Activated CD4-positive, alpha-beta T cell treated with anti-CD3 and anti-CD28 coated beads, Interleukin-2, amount 10 ng/mL, durations not matched to agents 7 days and 5 days (primary cell): ENCODE results near the gene CTNNA3. TPM values are rescaled to one million over a fixed set of nuclear protein-coding genes. Genes with fewer than 3 reads are reported as not detected.

ENCODE experiments used
- microRNA-seq: library from miRNA; unstranded; fragments of <30 nt; microRNA quantifications from one replicate; pipeline ENCODE4 v1.2.0, GENCODE V29; 2021; ENCODE audit warnings: borderline microRNAs expressed, borderline replicate concordance
- total RNA-seq, 2 experiments: library from RNA; stranded (reverse); gene quantifications; one replicate each; pipeline ENCODE4 v1.2.3, GENCODE V29; 2021

The CTNNA3 gene
- total RNA-seq, 2 experiments from 2014 or later, result 0.57 to 0.58 TPM

Small RNA genes within 50 kb of the gene (microRNA-seq; reads per million reads assigned to microRNA genes)
- gene MIR7151, result not detected

Other genes starting within 250 kb of the CTNNA3 start
- gene DNAJC12, start 142.0 kb upstream of the CTNNA3 start, total RNA-seq, result 1 to 10 TPM in 1 of 2 experiments, under 1 TPM in 1; 0.79 to 1.9 TPM
- 10 to 100 TPM; 21.9 to 25.8 TPM for gene SIRT1, start 188.5 kb upstream of the CTNNA3 start, total RNA-seq